ENCODE data around the gene ATG7.

ATG7 gene

GRCh38 chr3:11375333-11376088 is 103.3 kb downstream of the ATG7 start:
- POLR2A ChIA-PET: no interaction called here
- CTCF ChIA-PET: interaction anchor here (1.0 to 5.9 kb wide), 2 partner anchors 12 to 278 kb away, joined by 3 to 85 read pairs; no protein-coding TSS in a partner anchor
- TF ChIP-seq CTCF (IDR thresholded peaks at IDR 0.05; ENCODE audit: control extremely low read depth, extremely low read depth, low read depth, missing control alignments): no peak
- no peak for DNase-seq (ENCODE audit: extremely low spot score)

- CTCF ChIA-PET: interaction anchor here (0.7 to 5.9 kb wide), 5 partner anchors 14 to 1173 kb away, joined by 3 to 85 read pairs (median 11); no protein-coding TSS in a partner anchor
- DNase-seq (ENCODE audit: extremely low spot score): no peak
- no peak for TF ChIP-seq CTCF (IDR thresholded peaks at IDR 0.05; ENCODE audit: control extremely low read depth, extremely low read depth, low read depth, missing control alignments)
- POLR2A ChIA-PET: no interaction called here
These were observed 105.5 kb downstream of the ATG7 start for GRCh38 chr3:11377719-11378118.

- TF ChIP-seq CTCF (IDR thresholded peaks at IDR 0.05; ENCODE audit: control extremely low read depth, extremely low read depth, low read depth, missing control alignments): peak; percentile 50
- peak; percentile 26 for DNase-seq (ENCODE audit: extremely low spot score)
- ChIA-PET CTCF (interaction anchor here (0.6 to 5.9 kb wide), 38 partner anchors 9 to 756 kb away, joined by 3 to 85 read pairs (median 4); no protein-coding TSS in a partner anchor), POLR2A (no interaction called here)
These were observed 107.1 kb downstream of the ATG7 start for GRCh38 chr3:11379238-11379823.

GRCh38 chr3:11379824-11380701 is 107.9 kb downstream of the ATG7 start:
- POLR2A ChIA-PET: no interaction called here
- no peak for DNase-seq (ENCODE audit: extremely low spot score)
- no peak for TF ChIP-seq CTCF (IDR thresholded peaks at IDR 0.05; ENCODE audit: control extremely low read depth, extremely low read depth, low read depth, missing control alignments)
- CTCF ChIA-PET: interaction anchor here (1.0 to 5.9 kb wide), 31 partner anchors 10 to 456 kb away, joined by 3 to 85 read pairs (median 4); no protein-coding TSS in a partner anchor

- ChIA-PET POLR2A (no interaction called here), CTCF (interaction anchor here (0.8 to 5.9 kb wide), 6 partner anchors 11 to 423 kb away, joined by 3 to 85 read pairs (median 4); no protein-coding TSS in a partner anchor)
- TF ChIP-seq CTCF (IDR thresholded peaks at IDR 0.05; ENCODE audit: control extremely low read depth, extremely low read depth, low read depth, missing control alignments): no peak
- DNase-seq (ENCODE audit: extremely low spot score): no peak
These were observed 108.9 kb downstream of the ATG7 start for GRCh38 chr3:11381141-11381540.

- CTCF ChIA-PET: interaction anchor here (0.8 to 5.9 kb wide), 5 partner anchors 10 to 422 kb away, joined by 3 to 85 read pairs (median 4); no protein-coding TSS in a partner anchor
- POLR2A ChIA-PET: no interaction called here
- no peak for TF ChIP-seq CTCF (IDR thresholded peaks at IDR 0.05; ENCODE audit: control extremely low read depth, extremely low read depth, low read depth, missing control alignments)
- DNase-seq (ENCODE audit: extremely low spot score): no peak
These were observed 109.4 kb downstream of the ATG7 start for GRCh38 chr3:11381563-11381962.

Data from GM10248 (cell line).